Nephron progenitor cell (in vitro differentiated cells): ENCODE results near the gene RXRG.
"Not testable (repeated sequence)": the region's sequence is repeated elsewhere in the genome, so short reads cannot be mapped to it uniquely, and the experiment has no call there.

Experiments used
- DNase-seq: peaks from one replicate; pipeline ENCODE4 v3.0.0; 2021
- H3K27ac Mint-ChIP-seq: 2 replicates; pipeline ENCODE4 v1.8.0; 2021; ENCODE audit warnings: mild to moderate bottlenecking, moderate library complexity, mixed read lengths
- H3K27me3 Mint-ChIP-seq: 2 replicates; pipeline ENCODE4 v1.8.0; 2021; ENCODE audit warnings: mild to moderate bottlenecking, low read depth, mixed read lengths; ENCODE audit not compliant: poor library complexity
- H3K36me3 Mint-ChIP-seq: 2 replicates; pipeline ENCODE4 v1.8.0; 2021; ENCODE audit warnings: low read depth, mixed read lengths
- H3K4me1 Mint-ChIP-seq: 2 replicates; pipeline ENCODE4 v1.8.0; 2021; ENCODE audit warnings: mixed read lengths
- H3K4me3 Mint-ChIP-seq: 2 replicates; pipeline ENCODE4 v1.8.0; 2021; ENCODE audit warnings: mild to moderate bottlenecking, moderate library complexity, mixed read lengths
- H3K9me3 Mint-ChIP-seq: 2 replicates; pipeline ENCODE4 v1.8.0; 2021; ENCODE audit warnings: mild to moderate bottlenecking, moderate library complexity, mixed read lengths
- TF ChIP-seq, protein P1 (sequence below): fragments of 200-600 bp; sonication (generic); IDR thresholded peaks from 2 replicates; pipeline ENCODE4 v1.5.0; 2021; ENCODE audit warnings: antibody characterized with exemption

RXRG gene

DNA sequence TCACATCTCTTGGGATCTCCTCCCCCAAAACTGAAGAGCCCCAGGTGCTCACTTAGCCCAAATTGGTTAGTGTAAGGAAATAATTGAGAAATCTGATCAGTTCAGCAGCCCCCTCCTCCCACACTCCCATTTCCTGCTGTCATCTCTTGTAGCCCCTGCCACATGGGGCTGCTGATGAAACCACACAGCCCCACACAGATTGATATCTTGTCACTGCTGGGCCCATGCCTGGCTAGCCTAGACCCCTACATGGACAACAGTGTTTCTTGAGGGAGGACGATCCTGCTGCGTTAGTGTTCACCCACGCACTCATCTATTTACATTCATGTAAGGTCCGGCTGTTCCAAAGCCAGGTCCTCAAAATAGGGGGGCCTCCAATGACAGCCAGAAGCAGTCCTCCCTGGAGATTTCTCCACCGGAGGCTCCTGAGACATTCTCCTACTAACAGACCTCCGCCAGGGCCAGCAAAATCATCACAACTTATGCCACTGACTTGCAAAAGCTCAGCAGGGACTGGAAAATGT is 23.9 kb upstream of the RXRG start:
- Mint-ChIP-seq H3K9me3 (no peaks in the 10 kb centered on the region), H3K4me3 (peak overlapping the region; percentile 30), H3K27ac (no peak overlapping the region), H3K36me3 (no peaks in the 10 kb centered on the region), H3K27me3 (peaks cover 15% of the 10 kb centered on the region), H3K4me1 (peaks cover 34% of the 10 kb centered on the region)
- DNase-seq: no peak
- TF ChIP-seq, protein P1, sequence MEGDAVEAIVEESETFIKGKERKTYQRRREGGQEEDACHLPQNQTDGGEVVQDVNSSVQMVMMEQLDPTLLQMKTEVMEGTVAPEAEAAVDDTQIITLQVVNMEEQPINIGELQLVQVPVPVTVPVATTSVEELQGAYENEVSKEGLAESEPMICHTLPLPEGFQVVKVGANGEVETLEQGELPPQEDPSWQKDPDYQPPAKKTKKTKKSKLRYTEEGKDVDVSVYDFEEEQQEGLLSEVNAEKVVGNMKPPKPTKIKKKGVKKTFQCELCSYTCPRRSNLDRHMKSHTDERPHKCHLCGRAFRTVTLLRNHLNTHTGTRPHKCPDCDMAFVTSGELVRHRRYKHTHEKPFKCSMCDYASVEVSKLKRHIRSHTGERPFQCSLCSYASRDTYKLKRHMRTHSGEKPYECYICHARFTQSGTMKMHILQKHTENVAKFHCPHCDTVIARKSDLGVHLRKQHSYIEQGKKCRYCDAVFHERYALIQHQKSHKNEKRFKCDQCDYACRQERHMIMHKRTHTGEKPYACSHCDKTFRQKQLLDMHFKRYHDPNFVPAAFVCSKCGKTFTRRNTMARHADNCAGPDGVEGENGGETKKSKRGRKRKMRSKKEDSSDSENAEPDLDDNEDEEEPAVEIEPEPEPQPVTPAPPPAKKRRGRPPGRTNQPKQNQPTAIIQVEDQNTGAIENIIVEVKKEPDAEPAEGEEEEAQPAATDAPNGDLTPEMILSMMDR: no peak

DNA sequence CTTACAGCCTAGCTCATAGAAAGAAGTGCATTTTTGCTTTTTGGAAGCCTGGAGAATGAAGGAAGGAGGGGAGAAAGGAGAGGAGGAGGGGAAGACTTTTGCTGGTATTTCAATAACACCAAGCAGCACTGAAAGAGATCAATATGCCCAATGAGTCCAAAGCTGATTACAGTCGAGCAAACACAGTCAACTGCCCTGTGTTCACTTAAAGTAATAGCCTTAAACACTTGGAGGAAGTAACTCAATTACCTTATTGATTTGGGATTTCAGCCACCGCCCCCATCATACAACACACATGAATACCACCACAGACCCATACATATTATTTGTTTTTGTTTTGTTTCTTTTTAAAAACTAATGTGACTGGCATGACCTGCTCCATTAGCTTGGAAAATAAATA is 23.3 kb upstream of the RXRG start:
- no peaks in the 10 kb centered on the region for H3K36me3 Mint-ChIP-seq
- no peak overlapping the region for H3K4me3 Mint-ChIP-seq
- DNase-seq: no peak
- H3K9me3 Mint-ChIP-seq: no peaks in the 10 kb centered on the region
- peak overlapping the region; percentile 64 for H3K27ac Mint-ChIP-seq
- H3K27me3 Mint-ChIP-seq: peaks cover 15% of the 10 kb centered on the region
- TF ChIP-seq, protein P1: no peak
- peaks cover 34% of the 10 kb centered on the region for H3K4me1 Mint-ChIP-seq

DNA sequence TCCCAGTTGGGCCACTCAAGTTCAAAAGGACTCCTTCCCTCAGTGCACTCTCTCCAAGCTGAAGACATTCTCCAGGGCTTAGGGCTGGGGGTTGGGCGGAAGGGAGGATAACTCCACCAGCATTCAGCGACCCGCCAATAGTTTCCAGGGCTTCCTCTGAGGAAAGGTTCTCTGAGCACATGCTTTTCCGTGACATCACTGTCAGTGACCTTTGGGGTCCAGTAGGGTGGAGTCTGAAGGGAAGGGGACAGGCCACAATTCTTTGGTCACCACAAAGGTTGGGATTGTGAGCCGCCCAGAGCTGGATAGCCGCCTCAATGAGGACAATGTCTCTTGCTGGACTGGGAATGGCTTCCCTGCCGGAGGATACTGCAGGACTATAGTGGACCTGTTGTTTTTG is 22.8 kb upstream of the RXRG start:
- Mint-ChIP-seq H3K4me1 (peaks cover 34% of the 10 kb centered on the region), H3K27me3 (peaks cover 15% of the 10 kb centered on the region), H3K4me3 (no peak overlapping the region), H3K9me3 (no peaks in the 10 kb centered on the region), H3K27ac (peak overlapping the region; percentile 64), H3K36me3 (no peaks in the 10 kb centered on the region)
- no peak for DNase-seq
- TF ChIP-seq, protein P1: no peak

DNA sequence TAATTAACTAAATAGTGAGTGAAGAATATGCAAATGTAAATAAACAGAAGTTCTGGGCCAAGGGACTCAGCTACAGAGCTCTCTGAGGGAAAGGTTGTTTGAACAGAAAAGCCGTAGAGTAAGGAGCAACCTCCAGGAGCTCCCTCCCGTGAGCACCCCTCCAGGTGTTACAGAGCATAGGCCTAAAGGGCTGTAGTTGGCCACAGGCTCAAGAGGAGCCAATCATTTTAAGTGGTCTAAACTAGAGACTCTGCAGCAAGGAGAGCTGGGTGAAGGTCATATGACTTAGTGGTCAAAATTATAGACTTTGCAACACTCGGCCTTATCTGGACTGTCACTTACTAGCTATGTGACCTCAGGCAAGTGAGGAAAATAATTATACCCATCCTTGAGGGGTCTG is 19.1 kb upstream of the RXRG start:
- Mint-ChIP-seq H3K4me1 (peaks cover 20% of the 10 kb centered on the region), H3K4me3 (no peak overlapping the region), H3K27ac (no peak overlapping the region), H3K27me3 (peaks cover 3% of the 10 kb centered on the region), H3K9me3 (peaks cover 5% of the 10 kb centered on the region), H3K36me3 (no peaks in the 10 kb centered on the region)
- TF ChIP-seq, protein P1: no peak
- no peak for DNase-seq

DNA sequence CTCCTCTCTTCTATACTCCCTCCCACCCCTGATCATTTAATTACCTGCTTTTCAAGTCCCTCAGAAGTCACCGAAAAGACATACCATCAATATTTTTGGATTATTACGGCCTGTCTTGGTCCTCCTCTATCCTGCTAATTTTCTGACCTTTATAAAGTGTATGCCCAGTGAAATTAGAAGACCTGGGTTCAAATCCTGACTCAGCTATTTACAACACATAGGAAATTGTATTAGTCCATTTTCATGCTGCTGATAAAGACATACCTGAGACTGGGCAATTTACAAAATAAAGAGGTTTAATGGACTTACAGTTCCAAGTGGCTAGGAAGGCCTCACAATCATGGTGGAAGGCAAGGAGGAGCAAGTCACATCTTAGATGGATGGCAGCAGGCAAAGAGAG is 14.8 kb upstream of the RXRG start:
- not testable (repeated sequence) for H3K4me3 Mint-ChIP-seq, H3K27ac Mint-ChIP-seq, H3K9me3 Mint-ChIP-seq, DNase-seq, H3K36me3 Mint-ChIP-seq, H3K27me3 Mint-ChIP-seq, H3K4me1 Mint-ChIP-seq

DNA sequence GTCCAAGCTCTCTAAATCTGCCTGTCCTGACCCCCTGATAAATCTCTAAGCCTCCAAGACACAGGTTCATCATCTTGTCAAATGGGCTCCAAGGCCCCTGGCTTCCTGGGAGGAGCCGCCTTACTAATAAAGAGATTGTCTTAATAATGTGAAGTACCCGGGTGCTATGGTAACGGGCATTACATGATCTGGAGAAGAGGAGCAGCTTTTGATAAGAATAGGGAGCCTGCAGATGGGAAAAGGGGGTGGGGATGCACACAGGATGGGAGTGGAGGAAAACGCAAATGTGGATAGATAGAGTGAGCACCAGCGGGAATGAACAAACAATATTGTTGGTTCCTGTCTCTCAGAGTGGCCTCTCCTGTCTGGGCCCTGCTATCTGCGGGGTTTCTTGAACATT is 11.9 kb upstream of the RXRG start:
- Mint-ChIP-seq H3K36me3 (no peaks in the 10 kb centered on the region), H3K4me1 (no peaks in the 10 kb centered on the region), H3K27me3 (peaks cover 8% of the 10 kb centered on the region), H3K4me3 (no peak overlapping the region), H3K9me3 (peaks cover 5% of the 10 kb centered on the region), H3K27ac (no peak overlapping the region)
- TF ChIP-seq, protein P1: no peak
- DNase-seq: no peak
